Stimulated activated CD4-positive, alpha-beta T cell treated with anti-CD3 and anti-CD28 coated beads, Interleukin-4, amount 100 ng/mL, for 24 hours (primary cell): ENCODE data around the gene TTC39A.
"Not testable (repeated sequence)": the region's sequence is repeated elsewhere in the genome, so short reads cannot be mapped to it uniquely, and the experiment has no call there.

ENCODE experiments used
- DNase-seq: peaks from one replicate; pipeline ENCODE4 v3.0.0-alpha.2; 2020

TTC39A gene

DNA sequence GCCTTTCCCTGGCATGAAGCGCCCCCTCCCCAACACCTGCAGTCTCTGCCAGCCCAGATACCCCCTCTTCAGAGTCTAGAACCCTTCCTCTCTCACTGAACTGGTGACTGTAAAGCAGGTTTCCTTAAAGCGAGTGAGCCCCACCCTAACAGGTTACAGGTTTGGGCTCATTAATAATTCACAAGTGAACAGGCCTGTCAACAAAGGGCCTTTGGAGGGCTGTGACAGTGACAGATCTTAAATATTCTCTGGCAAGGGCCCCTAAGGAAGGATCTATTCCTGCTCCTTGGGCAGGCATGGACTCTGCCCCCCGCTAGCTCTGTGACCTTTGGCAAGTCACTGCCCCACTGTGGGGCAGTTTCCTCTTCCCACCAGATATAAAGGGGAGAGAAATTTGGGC is 5.6 kb upstream of the TTC39A start:
- no peak for DNase-seq

DNA sequence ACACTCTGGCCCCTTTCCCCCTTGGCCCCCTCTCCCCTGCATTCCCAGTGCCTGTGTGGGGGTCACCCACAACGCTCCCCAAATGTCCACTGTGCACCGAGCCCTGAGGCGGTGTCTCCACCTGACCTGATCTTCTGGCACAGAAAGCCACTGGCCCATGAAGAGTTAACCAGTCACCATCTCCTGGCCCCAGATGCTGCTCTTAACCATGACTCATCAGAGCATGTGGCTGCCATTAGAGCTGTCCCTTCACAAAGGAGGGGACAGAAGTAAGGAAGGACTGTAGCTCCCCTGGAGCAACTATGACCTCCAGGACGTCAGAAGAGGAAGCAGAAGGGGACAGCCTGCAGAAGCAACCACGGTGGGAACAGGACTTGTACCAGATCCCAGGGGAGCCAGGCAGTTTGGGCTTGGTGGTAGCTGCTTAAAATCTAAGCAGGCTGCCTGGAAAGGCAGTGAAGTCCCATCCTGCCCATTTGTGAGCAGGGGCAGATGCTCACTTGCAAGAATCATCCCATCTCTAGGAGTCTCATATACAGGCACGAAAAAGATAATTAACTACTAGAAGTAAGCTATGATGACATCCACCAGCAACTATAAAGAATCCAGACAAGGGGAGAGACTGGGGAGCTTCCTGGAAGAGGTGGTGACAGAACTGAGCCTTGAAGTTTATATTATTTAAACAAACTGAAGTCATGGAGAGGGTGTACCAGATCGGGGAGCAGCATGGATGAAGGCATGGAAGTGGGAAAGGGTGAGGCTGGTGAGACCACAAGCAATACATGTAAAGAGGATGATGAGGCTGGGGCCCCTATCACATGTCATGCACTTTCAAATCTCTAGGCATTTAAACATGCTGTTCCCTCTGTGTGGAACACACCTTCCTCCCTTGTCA is 1.1 kb upstream of the TTC39A start:
- no peak for DNase-seq

DNA sequence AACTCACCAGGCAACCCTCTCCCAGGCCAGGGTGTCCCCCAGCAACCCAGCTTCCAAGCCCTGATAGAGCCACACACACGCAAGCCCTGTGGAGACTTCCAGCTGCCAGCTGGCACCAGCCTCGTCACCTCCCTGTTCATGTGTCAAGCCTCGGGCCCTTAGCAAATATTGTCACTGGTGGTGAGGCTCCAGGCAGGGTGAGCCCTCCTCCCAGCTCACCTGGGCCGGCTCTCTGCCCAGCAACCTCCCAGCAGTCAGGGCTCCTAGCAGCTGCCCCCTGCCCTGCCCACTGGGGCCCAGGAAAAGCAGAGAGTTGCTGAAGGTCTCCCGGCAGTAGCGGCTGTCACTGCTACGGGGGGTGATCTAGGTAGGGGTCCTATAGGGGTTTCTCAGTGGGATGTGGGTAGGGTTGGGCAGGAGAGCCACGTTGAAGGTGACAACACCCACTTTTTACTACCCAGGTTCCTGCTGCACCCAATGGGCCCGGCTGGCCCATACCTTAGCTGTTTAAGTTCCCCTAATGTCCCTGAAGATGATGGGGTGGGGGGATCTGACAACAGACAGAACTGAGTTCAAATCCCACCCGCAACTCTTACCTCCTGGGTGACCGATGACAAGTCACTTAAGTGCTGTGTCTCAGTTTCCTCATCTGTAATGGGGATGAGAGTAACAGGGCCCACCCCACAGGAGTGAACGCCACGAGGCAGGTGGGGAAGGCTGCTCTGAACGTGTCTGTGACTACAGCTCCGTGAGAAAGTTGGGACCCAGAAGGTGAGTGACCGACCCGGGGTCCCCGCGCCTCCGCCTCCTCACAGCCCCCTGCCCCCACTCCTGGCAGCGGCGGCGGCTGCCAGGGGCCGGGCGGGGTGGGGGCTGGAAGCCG is 678 bp downstream of the TTC39A start:
- no peak for DNase-seq

DNA sequence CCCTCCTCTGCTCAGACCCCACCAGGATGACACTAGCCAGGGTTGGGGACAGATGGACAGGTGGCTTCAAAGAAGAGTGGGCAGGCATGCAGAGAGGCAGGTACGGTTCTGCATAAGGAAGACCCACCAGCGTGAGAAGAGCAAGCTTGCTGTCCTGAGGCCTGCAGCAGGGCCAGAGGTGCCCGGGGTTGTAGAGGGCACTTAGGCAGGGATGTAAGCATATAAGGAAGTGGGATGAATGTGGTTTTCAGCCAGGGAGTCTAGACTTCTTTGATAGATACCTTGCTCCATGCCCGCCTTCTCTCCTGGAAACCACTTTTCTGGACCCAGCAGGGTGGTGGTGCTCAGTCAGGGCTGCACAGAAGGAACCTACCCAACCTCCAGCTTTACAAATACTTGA is 1.4 kb downstream of the TTC39A start:
- no peak for DNase-seq

DNA sequence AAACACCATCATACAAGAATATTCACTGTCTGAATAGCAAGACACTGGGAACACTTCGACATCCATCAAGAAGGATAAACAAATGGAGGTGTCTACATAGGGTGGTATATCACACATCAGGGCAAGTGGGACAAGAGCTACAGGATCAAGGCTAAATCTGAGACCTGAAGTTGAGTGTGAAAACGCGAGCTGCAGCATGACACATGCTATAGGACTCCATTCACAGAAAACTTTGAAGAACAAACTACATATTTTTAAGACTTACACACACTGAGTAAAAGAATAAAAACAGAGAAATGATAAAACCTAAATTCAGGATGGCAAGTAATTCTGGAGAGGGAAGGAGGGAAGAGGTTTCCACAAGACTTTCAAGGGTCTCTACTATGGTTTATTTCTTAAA is 2.1 kb downstream of the TTC39A start:
- DNase-seq: no peak

DNA sequence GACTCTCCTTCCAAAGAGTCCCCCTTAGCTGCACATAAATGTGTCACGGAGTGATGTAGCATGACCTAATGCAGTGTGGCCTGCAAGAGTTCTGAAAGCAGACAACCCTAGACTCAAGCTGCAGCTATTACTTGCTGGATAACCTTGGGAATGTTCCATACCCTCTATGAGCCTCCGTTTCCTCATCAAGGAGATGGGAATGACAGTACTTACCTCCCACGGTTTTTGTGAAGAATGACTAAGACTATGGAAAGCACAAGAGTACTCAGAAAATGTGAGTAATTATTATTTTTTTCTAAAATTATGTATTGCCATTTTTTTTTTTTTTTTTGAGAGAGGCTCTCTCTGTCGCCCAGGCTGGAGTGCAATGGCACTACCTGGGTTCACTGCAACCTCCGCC is 3.0 kb downstream of the TTC39A start:
- DNase-seq: no peak

DNA sequence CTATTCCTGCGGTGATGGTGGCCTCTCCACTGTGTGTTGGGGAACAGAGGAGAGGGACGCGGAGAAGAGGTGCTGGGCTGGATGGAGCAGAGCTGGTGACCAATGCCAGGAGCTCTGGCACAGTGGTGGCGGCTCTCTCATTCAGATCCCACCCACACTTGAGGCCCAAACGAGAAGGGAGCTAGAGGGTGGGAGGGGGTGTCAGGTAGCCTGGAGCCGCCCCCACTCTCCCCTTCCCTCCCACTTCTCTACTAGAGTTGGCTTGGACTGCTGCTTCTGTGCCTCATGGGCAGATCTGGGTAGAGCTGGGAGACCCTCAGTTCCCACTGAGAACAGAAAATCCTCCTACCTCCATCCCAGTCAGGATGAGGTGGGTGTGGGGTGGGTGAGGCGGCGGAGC is 3.5 kb downstream of the TTC39A start:
- DNase-seq: no peak

DNA sequence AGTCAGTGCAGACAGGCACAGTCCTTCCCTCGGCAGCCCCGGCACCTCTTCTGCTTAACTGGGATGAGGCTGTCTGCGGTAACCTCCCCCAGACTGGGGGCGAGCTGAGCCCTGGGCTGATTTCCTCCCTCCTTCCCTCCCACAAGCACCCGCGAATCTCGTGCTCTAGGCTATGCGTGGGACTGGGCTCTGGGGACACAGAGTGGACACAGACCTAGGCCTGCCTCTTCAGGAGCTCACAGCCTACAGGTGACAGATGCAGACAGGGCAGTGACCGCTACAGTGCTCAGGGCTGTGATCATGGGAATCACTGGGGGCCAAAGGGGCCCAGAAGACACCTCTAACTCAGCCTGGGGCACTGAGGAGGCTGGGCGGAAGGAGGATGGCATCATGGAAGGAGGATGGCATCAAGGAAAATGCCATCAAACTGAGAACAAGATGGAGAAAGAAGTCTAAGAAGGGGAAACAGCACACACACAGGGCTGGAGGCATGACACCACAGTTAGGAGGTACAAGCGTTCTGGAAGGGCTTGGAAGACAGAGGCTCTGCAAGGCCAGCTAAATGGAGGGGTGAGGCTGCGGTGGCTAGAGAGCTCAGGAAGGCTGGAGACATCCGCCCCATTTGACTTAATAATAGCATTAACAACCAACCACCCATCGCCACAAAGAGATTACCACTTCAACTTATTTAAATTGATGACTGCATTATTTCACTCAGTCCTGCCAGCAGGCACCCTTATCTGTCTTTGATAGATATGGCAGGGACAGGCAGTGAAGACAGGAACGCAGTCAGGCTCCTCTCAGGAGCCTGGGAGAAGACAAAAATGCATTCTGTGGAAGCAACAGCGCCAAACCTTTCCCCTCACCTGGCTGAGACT is 4.2 kb downstream of the TTC39A start:
- DNase-seq: no peak

DNA sequence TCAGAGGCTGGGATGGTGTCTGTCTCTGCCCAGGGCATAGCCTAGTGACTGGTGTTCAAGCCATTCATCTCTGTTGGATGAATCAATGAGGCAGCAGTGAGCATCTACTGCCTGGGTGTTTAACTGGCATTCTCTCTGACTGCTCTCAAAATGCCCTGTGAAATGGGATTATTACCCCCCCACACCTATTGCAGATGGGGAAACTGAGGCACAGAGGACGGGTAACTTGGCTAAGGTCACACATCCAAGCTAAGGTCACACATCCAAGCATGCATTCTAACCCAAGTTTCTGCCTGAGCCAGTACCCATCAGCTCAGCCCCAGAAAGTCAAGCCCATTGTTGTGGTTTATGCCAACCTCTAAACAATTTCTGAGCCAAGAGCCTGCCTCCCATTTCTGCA is 5.0 kb downstream of the TTC39A start:
- no peak for DNase-seq

DNA sequence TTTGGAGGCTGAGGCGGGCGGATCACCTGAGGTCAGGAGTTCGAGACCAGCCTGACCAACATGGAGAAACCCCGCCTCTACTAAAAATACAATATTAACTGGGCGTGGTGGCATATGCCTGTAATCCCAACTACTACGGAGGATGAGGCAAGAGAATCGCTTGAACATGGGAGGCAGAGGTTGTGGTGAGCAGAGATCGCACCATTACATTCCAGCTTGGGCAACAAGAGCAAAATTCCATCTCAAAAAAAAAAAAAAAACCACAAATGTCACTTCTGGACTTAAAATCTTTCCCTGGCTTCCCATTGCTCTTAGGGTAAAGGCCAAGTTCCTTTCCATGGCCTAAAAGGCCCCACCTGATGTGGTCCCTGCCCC is 5.4 kb downstream of the TTC39A start:
- not testable (repeated sequence) for DNase-seq

DNA sequence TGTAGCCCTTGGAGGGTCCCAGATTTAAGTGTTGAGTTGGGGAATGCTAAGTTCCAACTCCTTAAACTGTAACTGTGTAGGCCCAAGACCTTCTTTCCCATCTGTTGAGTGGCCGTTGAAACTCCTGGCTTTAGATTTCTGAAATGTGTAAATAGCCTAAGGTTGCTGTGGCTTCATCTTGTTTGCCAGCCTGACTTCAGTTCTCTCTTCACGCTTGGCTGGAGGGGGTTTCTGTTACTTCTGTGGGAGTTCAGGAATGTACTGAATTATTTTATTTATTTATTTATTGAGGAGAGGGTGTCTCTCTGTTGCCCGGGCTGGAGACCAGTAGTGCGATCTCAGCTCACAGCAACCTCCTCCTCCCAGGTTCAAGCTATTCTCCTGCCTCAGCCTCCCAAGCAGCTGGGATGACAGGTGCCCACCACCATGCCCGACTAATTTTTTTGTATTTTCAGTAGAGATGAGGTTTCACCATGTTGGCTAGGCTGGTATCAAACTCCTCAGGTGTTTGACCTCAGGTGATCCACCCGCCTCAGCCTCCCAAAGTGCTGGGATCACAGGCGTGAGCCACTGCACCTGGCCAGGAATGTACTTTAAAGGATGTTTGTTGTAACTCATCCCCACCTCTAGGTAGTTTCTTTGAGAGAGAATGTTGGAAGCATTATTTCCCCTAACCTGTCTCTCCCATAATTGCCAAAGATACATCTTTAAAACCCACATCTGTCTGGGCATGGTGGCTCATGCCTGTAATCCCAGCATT is 5.9 kb downstream of the TTC39A start:
- DNase-seq: no peak

DNA sequence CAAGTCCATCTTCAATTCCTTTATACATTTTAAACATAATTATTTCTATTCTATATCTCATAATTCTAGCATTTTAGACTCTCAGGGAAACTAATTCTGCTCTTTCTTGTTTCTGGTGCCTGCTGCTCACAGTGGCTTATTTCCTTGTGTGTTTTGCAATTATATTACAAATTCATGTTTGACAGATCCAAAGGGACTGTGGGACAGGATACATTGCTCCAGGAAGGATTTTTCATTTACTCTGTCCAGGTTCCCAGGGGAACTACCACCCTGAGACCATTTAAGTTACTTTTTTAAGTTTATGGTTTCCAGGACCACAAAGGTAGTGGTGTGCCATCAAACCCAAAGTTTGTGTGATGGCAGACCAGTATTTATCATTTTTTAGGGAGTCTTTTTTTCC is 6.6 kb downstream of the TTC39A start:
- no peak for DNase-seq

DNA sequence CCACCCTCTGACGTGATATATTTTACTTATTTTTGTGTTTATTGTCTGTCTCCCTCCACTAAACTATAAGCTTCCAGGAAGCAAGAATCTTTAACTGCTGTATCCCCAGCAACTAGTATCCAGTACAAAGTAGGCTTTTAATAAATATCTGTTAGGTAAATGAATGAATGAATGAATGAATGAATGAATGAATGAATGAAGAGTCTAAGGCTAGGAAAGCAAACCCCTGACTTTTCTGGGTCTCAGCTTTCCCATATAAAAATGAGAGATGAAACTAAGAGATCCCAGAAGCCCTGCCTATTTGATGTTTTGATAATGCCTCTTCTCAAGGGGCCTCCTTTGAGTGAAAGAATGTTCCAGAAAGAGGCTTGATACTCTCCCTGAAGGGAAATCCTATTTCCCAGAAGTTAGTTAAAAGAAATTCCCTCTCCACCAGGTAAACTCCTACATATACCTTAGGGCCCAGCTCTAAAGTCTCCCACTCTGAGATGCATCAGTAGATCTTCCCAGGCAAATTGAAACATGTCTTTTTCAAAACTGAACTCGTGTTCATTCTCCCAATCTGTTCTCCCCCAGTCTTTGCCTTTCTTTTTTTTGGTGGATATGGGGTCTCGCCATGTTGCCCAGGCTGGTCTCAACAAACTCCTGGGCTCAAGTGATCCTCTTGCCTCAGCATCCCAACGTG is 7.8 kb downstream of the TTC39A start:
- DNase-seq: no peak

DNA sequence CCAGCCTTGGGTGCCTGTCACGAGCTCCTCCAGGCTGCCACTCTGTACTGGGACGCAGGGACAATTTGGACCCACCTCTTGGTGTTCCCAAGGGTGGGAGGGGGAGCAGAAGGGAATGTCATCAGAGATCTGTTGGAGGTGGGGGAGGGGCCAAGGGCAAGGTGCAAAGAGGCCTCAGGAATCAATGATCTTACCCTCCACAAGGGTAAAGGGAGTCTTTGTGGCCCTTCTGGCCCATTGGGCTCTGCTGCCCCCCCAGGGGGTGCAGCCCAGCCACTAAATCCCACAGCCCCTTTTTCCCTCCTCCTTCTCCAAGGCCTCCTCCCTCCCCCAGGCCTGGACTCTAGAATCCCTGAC is 8.5 kb downstream of the TTC39A start:
- DNase-seq: no peak

DNA sequence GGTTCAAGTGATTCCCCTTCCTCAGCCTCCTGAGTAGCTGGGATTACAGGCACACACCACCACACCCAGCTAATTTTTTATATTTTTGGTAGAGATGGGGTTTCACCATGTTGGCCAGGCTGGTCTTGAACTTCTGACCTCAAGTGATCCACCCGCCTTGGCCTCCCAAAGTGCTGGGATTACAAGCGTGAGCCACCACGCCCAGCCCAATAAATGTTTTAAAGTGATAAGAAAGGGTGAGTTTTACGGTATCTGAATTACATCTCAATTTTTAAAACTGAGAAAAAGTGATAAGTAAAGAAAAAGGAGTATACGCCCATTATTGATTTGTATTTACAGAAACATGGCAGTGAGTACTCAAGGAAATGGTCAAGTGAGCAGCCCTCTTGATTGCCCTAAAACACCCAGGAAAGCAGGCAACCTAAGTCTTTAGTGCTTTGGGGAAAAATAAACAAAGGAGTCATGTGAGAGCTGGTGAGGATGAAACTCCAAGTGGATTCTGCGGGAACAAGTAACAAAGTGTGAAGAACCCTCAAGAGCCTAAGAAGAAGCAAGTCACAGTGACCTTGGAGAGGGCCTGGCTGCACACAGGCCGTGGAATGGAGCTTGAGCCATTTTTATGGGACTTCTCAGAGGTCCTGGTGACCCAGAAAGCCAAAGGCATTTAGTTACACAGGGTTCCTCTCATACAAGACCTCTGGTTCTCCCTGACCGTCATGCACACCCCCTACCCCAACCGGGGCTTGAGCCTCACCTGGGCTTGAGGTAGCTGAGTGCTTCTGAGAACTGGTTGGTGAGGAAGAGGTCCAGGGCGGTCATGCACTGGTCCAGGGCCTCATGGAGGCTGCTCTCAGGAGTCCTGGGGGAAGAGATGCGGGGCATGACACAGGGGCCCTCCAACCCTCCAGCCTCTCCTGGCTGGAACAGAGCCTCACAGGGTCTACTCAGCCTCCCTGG is 9.1 kb downstream of the TTC39A start:
- no peak for DNase-seq

DNA sequence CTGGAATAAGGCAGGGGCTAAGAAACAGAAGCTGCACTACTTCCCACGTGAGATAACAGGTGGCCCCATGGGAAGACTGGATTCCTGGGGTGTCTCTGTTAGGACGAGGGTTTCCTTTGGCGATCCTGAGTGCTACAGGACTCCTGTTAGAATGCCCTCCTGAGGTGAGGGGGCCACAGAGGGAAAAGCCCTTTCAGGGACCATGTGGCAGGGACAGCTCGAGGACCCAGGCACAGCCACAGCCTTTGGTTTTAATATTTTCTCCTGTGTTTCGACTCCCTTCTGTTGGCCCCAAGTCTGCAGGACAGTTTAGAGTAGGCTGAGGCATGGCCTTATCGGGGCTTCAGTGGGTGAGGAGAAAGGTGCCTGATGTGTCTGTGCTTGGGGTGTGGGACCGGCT is 12.6 kb downstream of the TTC39A start:
- DNase-seq: no peak

DNA sequence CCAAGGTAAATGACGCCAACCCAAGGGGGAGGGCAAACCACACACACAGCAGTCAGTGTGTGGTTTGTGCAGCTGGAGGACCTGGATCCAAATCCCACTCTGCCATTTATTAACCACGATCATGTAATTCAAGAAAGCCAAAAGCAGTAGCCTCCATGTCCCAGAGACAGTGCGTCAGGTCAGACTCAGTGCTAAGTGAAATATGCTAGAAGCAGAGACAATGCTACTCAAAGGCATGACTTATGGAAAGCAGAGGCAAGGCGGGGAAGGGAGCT is 13.6 kb downstream of the TTC39A start:
- DNase-seq: no peak

DNA sequence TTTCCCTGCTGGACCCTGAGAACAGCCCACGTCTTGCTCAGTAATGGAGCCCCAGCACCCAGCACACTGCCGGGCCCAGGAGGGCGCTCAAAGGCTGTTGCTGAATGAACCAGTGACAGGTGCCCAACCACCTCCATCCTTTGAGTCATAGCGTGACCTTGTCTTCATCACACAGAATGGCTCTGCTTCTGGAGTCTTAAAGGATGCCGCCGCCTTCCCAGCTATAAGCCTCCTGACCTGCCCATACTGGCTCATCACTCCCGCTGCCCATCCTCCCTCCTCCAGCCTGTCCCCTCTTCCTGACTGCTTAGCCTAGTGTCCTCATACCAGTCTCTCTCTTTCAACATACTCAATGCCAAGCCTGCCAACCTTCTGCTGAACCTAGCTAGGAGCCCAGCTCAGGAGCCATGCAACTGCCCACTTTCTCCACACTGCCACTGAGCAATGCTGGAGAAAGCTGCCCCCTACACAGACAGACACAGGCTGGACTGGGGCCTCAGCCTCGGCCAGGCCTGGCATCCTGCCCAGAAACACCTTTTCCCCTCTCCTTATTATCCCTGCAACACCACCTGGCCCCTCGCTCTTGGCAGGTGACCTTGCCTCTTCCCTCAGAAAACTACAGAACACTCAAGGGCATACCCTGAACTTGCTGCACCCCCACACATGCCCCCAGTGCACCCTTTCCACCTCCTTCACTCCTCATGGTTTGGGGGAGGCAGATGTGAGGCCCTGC is 14.1 kb downstream of the TTC39A start:
- no peak for DNase-seq

DNA sequence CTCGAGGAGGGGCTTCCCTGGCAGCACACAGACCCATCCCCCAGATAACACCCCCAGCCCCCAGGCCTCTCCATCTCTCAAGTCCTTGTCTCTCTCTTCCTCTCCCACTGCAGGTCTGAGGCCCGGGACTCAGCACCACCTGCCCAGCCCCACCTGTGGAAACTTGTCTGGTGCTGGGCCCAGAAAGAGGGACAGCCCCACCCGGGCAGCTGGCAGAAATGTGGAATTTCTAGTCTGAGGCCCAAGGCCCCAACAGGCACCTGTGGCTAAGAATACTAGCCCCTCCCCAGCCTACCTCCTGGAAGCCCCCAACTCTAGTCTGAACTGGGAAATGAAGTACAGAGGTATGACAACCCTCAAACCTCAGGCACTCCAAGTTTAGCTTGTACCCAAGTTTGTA is 15.4 kb downstream of the TTC39A start:
- no peak for DNase-seq
